HepG2 (cell line): Measurements from ENCODE around the gene UNG. TPM values are rescaled to one million over a fixed set of nuclear protein-coding genes. Genes with fewer than 3 reads are reported as not detected.

Source experiments
- EED ChIP-seq: sonication (generic); formaldehyde crosslinking; IDR thresholded peaks from 2 replicates; pipeline ENCODE4 v1.5.0; 2020; ENCODE audit warnings: mild to moderate bottlenecking, missing genetic modification reagents
- GABPB1 ChIP-seq: IDR thresholded peaks from 2 replicates; pipeline ENCODE4 v1.6.1; 2016; ENCODE audit warnings: mild to moderate bottlenecking, missing genetic modification reagents, moderate library complexity, missing compliant biosample characterization
- HIVEP1 ChIP-seq: sonication (generic); formaldehyde crosslinking; IDR thresholded peaks from 2 replicates; pipeline ENCODE4 v1.4.0; 2020; ENCODE audit warnings: mild to moderate bottlenecking, missing genetic modification reagents
- JUNB ChIP-seq: sonication (generic); formaldehyde crosslinking; IDR thresholded peaks from 2 replicates; pipeline ENCODE4 v1.8.0; 2022; ENCODE audit warnings: missing genetic modification reagents, mild to moderate bottlenecking, borderline replicate concordance
- MIER3 ChIP-seq: IDR thresholded peaks from 2 replicates; pipeline ENCODE4 v1.6.1; 2016; ENCODE audit warnings: missing compliant biosample characterization, borderline replicate concordance
- NPAS2 ChIP-seq: sonication (generic); formaldehyde crosslinking; IDR thresholded peaks from 2 replicates; pipeline ENCODE4 v1.8.0; 2022; ENCODE audit warnings: mild to moderate bottlenecking, missing genetic modification reagents, borderline replicate concordance
- PAXIP1 ChIP-seq: sonication (generic); formaldehyde crosslinking; conservative IDR thresholded peaks from 2 replicates; pipeline ENCODE4 v1.4.0; 2020; ENCODE audit warnings: mild to moderate bottlenecking, missing genetic modification reagents, moderate library complexity
- PITX1 ChIP-seq: sonication (generic); formaldehyde crosslinking; IDR thresholded peaks from 2 replicates; pipeline ENCODE4 v1.5.1; 2020; ENCODE audit warnings: mild to moderate bottlenecking, missing genetic modification reagents
- ZBTB38 ChIP-seq: sonication (generic); formaldehyde crosslinking; IDR thresholded peaks from 2 replicates; pipeline ENCODE4 v1.5.1; 2020; ENCODE audit warnings: mild to moderate bottlenecking, missing genetic modification reagents
- ZNF432 ChIP-seq: sonication (generic); formaldehyde crosslinking; IDR thresholded peaks from 2 replicates; pipeline ENCODE4 v1.5.0; 2020; ENCODE audit warnings: missing genetic modification reagents, mild to moderate bottlenecking, borderline replicate concordance
- ZNF512B ChIP-seq: sonication (generic); formaldehyde crosslinking; IDR thresholded peaks from 2 replicates; pipeline ENCODE4 v1.5.1; 2020; ENCODE audit warnings: missing genetic modification reagents, mild to moderate bottlenecking, borderline replicate concordance
- ZNF639 ChIP-seq: conservative IDR thresholded peaks from 2 replicates; pipeline ENCODE4 v1.6.1; 2018; ENCODE audit warnings: missing genetic modification reagents
- ZNF646 ChIP-seq: sonication (generic); formaldehyde crosslinking; IDR thresholded peaks from 2 replicates; pipeline ENCODE4 v1.9.0; 2021; ENCODE audit warnings: mild to moderate bottlenecking, missing genetic modification reagents
- polyA plus RNA-seq, 8 experiments: library from polyadenylated mRNA; depleted of rRNA in 3 of 8; stranded (reverse) in 7 of 8; unstranded in 1 of 8; fragments of >200 nt; fragmentation: Illumina TruSeq in 4 of 8; extraction: Trizol in 4 of 8; gene quantifications; 2 replicates each; pipeline versions ENCODE4 v1.2.1 to v1.2.3, GENCODE V29; 2011 to 2016; ENCODE audit warnings: low read depth in 4 of 8, missing spikeins in 1 of 8, mixed read lengths in 1 of 8; ENCODE audit not compliant: insufficient read depth in 1 of 8
- total RNA-seq, 5 experiments: library from RNA; depleted of rRNA; stranded (reverse); fragments of >200 nt; fragmentation: Illumina TruSeq; extraction: Trizol; gene quantifications; 2 replicates each; pipeline ENCODE4 v1.2.3, GENCODE V29; 2016; ENCODE audit warnings: low read depth in 1 of 5

The UNG gene
- total and polyA plus RNA-seq, 2 of the 13 experiments (the other 11 are each of a cell fraction or from before 2014, with no cell fraction given): 23.3 to 114 TPM

GRCh38 chr12:109052414-109053323, 44.7 kb upstream of the UNG start, which contains the start of gene USP30 (continued):
- TF ChIP-seq ZNF512B (no peak), ZNF639 (peak; percentile 98), PITX1 (CRISPR knock-in tag) (peak; percentile 67), ZNF432 (no peak), GABPB1 (CRISPR knock-in tag) (peak; percentile 100), MIER3 (CRISPR knock-in tag) (peak; percentile 80; the same call in 1 of the 2 replicates), NPAS2 (CRISPR knock-in tag) (no peak), EED (CRISPR knock-in tag) (peak; percentile 94; the same call in 1 of the 2 replicates), ZBTB38 (0 out of 2 replicates have a peak, but pooled peaks have one; percentile 63), HIVEP1 (peak; percentile 71), JUNB (CRISPR knock-in tag) (no peak), PAXIP1 (CRISPR knock-in tag) (peak; percentile 52; the same call in 1 of the 2 replicates), ZNF646 (CRISPR knock-in tag) (no peak)
